HFFc6 (cell line): Measurements from ENCODE around the gene GRID1. TPM values are rescaled to one million over a fixed set of nuclear protein-coding genes. Genes with fewer than 3 reads are reported as not detected.

Experiments used
- DNase-seq: peaks from one replicate; pipeline ENCODE4 v3.0.0-alpha.2; 2018
- H3K27ac Mint-ChIP-seq: 2 replicates; pipeline ENCODE4 v1.8.0; 2020; ENCODE audit warnings: mild to moderate bottlenecking, mixed read lengths
- H3K27me3 Mint-ChIP-seq: 2 replicates; pipeline ENCODE4 v1.8.0; 2021; ENCODE audit warnings: mild to moderate bottlenecking, moderate library complexity, mixed read lengths; ENCODE audit not compliant: insufficient read depth
- H3K36me3 Mint-ChIP-seq: 2 replicates; pipeline ENCODE4 v1.8.0; 2021; ENCODE audit warnings: low read depth, mixed read lengths
- H3K4me1 Mint-ChIP-seq: 2 replicates; pipeline ENCODE4 v1.8.0; 2020; ENCODE audit warnings: low read depth, mixed read lengths
- H3K4me3 Mint-ChIP-seq: 2 replicates; pipeline ENCODE4 v1.8.0; 2020; ENCODE audit warnings: mild to moderate bottlenecking, moderate library complexity, mixed read lengths
- H3K9me3 Mint-ChIP-seq: 2 replicates; pipeline ENCODE4 v1.8.0; 2020; ENCODE audit warnings: mild to moderate bottlenecking, mixed read lengths
- CTCF ChIP-seq: fragments of 200-600 bp; sonication (generic); IDR thresholded peaks from 2 replicates; pipeline ENCODE4 v1.5.0; 2021; ENCODE audit warnings: antibody characterized with exemption, mild to moderate bottlenecking
- total RNA-seq, 6 experiments: library from RNA; stranded (reverse); fragmentation: NEBNext Ultra II Directional; extraction: Animal tissue kit (Norgen Biotek cat#: 25700); gene quantifications; 2 replicates in 1 of 6; 3 replicates in 5 of 6; pipeline ENCODE4 v1.2.3, GENCODE V29; 2021

Gene GRID1
- total RNA-seq, 6 experiments from 2014 or later = not detected

- Mint-ChIP-seq H3K36me3 (no peaks in the 10 kb centered on the region), H3K4me3 (no peak overlapping the region), H3K27me3 (peaks cover 46% of the 10 kb centered on the region), H3K9me3 (no peaks in the 10 kb centered on the region), H3K27ac (no peak overlapping the region), H3K4me1 (no peaks in the 10 kb centered on the region)
- no peak for TF ChIP-seq CTCF
- no peak for DNase-seq
These were observed 5.1 kb upstream of the GRID1 start for GRCh38 chr10:86371691-86372090.

- no peak for DNase-seq
- H3K4me3 Mint-ChIP-seq = no peak overlapping the region
- no peak for TF ChIP-seq CTCF
- H3K27ac Mint-ChIP-seq = no peak overlapping the region
- no peaks in the 10 kb centered on the region for H3K36me3 Mint-ChIP-seq
- no peaks in the 10 kb centered on the region for H3K4me1 Mint-ChIP-seq
- no peaks in the 10 kb centered on the region for H3K9me3 Mint-ChIP-seq
- H3K27me3 Mint-ChIP-seq = peaks cover 46% of the 10 kb centered on the region
These were observed 4.5 kb upstream of the GRID1 start for GRCh38 chr10:86371116-86371515.

GRCh38 chr10:86370006-86370585, 3.5 kb upstream of the GRID1 start:
- Mint-ChIP-seq H3K27ac (no peak overlapping the region), H3K4me3 (no peak overlapping the region), H3K9me3 (no peaks in the 10 kb centered on the region), H3K36me3 (no peaks in the 10 kb centered on the region), H3K4me1 (no peaks in the 10 kb centered on the region), H3K27me3 (peaks cover 47% of the 10 kb centered on the region)
- no peak for TF ChIP-seq CTCF
- no peak for DNase-seq

GRCh38 chr10:86368987-86369386, 2.4 kb upstream of the GRID1 start:
- no peak overlapping the region for H3K27ac Mint-ChIP-seq

GRCh38 chr10:86368046-86368445, 1.5 kb upstream of the GRID1 start:
- peaks cover 34% of the 10 kb centered on the region for H3K27me3 Mint-ChIP-seq
- no peaks in the 10 kb centered on the region for H3K9me3 Mint-ChIP-seq
- TF ChIP-seq CTCF = no peak
- H3K4me3 Mint-ChIP-seq = no peak overlapping the region
- no peak overlapping the region for H3K27ac Mint-ChIP-seq
- no peaks in the 10 kb centered on the region for H3K4me1 Mint-ChIP-seq
- H3K36me3 Mint-ChIP-seq = no peaks in the 10 kb centered on the region
- no peak for DNase-seq

More at GRCh38 chr10:86368987-86369386, 2.4 kb upstream of the GRID1 start:
- peaks cover 38% of the 10 kb centered on the region for H3K27me3 Mint-ChIP-seq
- DNase-seq = no peak
- H3K4me1 Mint-ChIP-seq = no peaks in the 10 kb centered on the region
- TF ChIP-seq CTCF = no peak
- no peak overlapping the region for H3K4me3 Mint-ChIP-seq
- H3K36me3 Mint-ChIP-seq = no peaks in the 10 kb centered on the region
- H3K9me3 Mint-ChIP-seq = no peaks in the 10 kb centered on the region
